Endothelial cell (in vitro differentiated cells): ENCODE results near the gene THAP9. TPM values are rescaled to one million over a fixed set of nuclear protein-coding genes. Genes with fewer than 3 reads are reported as not detected.

Experiments used
- DNase-seq: peaks from one replicate; pipeline ENCODE4 v3.0.0; 2021; ENCODE audit warnings: low spot score
- H3K27ac Mint-ChIP-seq: one replicate; pipeline ENCODE4 v1.8.0; 2021; ENCODE audit warnings: mixed read lengths, inconsistent platforms; ENCODE audit not compliant: unreplicated experiment
- H3K27me3 Mint-ChIP-seq: one replicate; pipeline ENCODE4 v1.8.0; 2021; ENCODE audit warnings: mild to moderate bottlenecking, moderate library complexity, mixed read lengths, inconsistent platforms; ENCODE audit not compliant: unreplicated experiment
- H3K36me3 Mint-ChIP-seq: one replicate; pipeline ENCODE4 v1.8.0; 2021; ENCODE audit warnings: mild to moderate bottlenecking, low read depth, mixed read lengths, inconsistent platforms; ENCODE audit not compliant: unreplicated experiment
- H3K4me1 Mint-ChIP-seq: one replicate; pipeline ENCODE4 v1.8.0; 2021; ENCODE audit warnings: mild to moderate bottlenecking, mixed read lengths, inconsistent platforms; ENCODE audit not compliant: unreplicated experiment
- H3K4me3 Mint-ChIP-seq: one replicate; pipeline ENCODE4 v1.8.0; 2021; ENCODE audit warnings: mild to moderate bottlenecking, mixed read lengths, inconsistent platforms; ENCODE audit not compliant: unreplicated experiment
- H3K9me3 Mint-ChIP-seq: one replicate; pipeline ENCODE4 v1.8.0; 2021; ENCODE audit warnings: mixed read lengths, inconsistent platforms; ENCODE audit not compliant: unreplicated experiment
- total RNA-seq: library from RNA; stranded (reverse); fragmentation: NEBNext Ultra II Directional; extraction: Animal tissue kit (Norgen Biotek cat#: 25700); gene quantifications from one replicate; pipeline ENCODE4 v1.2.1, GENCODE V29; 2021; ENCODE audit not compliant: unreplicated experiment
- TF ChIP-seq, protein P1 (sequence below): fragments of 200-600 bp; sonication (generic); IDR thresholded peaks from one replicate; pipeline ENCODE4 v1.5.0; 2021; ENCODE audit warnings: antibody characterized with exemption; ENCODE audit not compliant: unreplicated experiment

THAP9 gene
- total RNA-seq, 1 donor from 2014 or later, result 5.1 TPM

GRCh38 chr4:82969414-82969813, 68.9 kb downstream of the THAP9 start:
- H3K27ac Mint-ChIP-seq, result no peak overlapping the region
- peaks cover 5% of the 10 kb centered on the region for H3K36me3 Mint-ChIP-seq
- no peak overlapping the region for H3K4me3 Mint-ChIP-seq
- no peak for DNase-seq
- TF ChIP-seq, protein P1, sequence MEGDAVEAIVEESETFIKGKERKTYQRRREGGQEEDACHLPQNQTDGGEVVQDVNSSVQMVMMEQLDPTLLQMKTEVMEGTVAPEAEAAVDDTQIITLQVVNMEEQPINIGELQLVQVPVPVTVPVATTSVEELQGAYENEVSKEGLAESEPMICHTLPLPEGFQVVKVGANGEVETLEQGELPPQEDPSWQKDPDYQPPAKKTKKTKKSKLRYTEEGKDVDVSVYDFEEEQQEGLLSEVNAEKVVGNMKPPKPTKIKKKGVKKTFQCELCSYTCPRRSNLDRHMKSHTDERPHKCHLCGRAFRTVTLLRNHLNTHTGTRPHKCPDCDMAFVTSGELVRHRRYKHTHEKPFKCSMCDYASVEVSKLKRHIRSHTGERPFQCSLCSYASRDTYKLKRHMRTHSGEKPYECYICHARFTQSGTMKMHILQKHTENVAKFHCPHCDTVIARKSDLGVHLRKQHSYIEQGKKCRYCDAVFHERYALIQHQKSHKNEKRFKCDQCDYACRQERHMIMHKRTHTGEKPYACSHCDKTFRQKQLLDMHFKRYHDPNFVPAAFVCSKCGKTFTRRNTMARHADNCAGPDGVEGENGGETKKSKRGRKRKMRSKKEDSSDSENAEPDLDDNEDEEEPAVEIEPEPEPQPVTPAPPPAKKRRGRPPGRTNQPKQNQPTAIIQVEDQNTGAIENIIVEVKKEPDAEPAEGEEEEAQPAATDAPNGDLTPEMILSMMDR, result no peak
- H3K9me3 Mint-ChIP-seq, result no peaks in the 10 kb centered on the region
- H3K27me3 Mint-ChIP-seq, result no peaks in the 10 kb centered on the region
- H3K4me1 Mint-ChIP-seq, result no peaks in the 10 kb centered on the region

Other genes starting within 250 kb of the THAP9 start
- 0.38 TPM for gene SCD5, start 101.9 kb upstream of the THAP9 start, total RNA-seq
- 172 TPM for gene SEC31A, start 9.6 kb upstream of the THAP9 start, total RNA-seq
- gene LIN54, start 110.1 kb downstream of the THAP9 start, total RNA-seq, result 10.9 TPM
- gene COPS4, start 134.4 kb downstream of the THAP9 start, total RNA-seq, result 32.2 TPM
- gene PLAC8, start 214.0 kb downstream of the THAP9 start, total RNA-seq, result not detected